IMR-90 (cell line): Measurements from ENCODE around the gene RALA.

Experiments
- CEBPB ChIP-seq: IDR thresholded peaks from 2 replicates; pipeline ENCODE4 v1.6.1; 2012; ENCODE audit warnings: low read depth, low read length, improper control_type of control experiment
- CHD1 ChIP-seq: IDR thresholded peaks from 2 replicates; pipeline ENCODE4 v1.6.1; 2012; ENCODE audit warnings: low read depth, low read length, improper control_type of control experiment
- CTCF ChIP-seq: conservative IDR thresholded peaks from 2 replicates; pipeline ENCODE4 v1.5.1; 2012; ENCODE audit warnings: mild to moderate bottlenecking, low read depth, low read length, improper control_type of control experiment
- ELK1 ChIP-seq: fragments of 150-350 bp; IDR thresholded peaks from 2 replicates; pipeline ENCODE4 v1.6.1; 2016; ENCODE audit warnings: low read depth, mild to moderate bottlenecking, low read length, moderate library complexity, borderline replicate concordance
- FOS ChIP-seq: fragments of 150-350 bp; IDR thresholded peaks from 2 replicates; pipeline ENCODE4 v1.6.1; 2016; ENCODE audit warnings: low read depth, low read length
- MAZ ChIP-seq: IDR thresholded peaks from 2 replicates; pipeline ENCODE4 v1.6.1; 2012; ENCODE audit warnings: low read depth, mild to moderate bottlenecking, low read length, improper control_type of control experiment, moderate library complexity, borderline replicate concordance
- NFE2L2 ChIP-seq: fragments of 150-350 bp; IDR thresholded peaks from 2 replicates; pipeline ENCODE4 v1.6.1; 2016; ENCODE audit warnings: low read depth, mild to moderate bottlenecking, low read length
- POLR2A ChIP-seq: IDR thresholded peaks from 2 replicates; pipeline ENCODE4 v1.6.1; 2012; ENCODE audit warnings: mild to moderate bottlenecking, low read depth, low read length
- RAD21 ChIP-seq: IDR thresholded peaks from 2 replicates; pipeline ENCODE4 v1.6.1; 2012; ENCODE audit warnings: low read length, improper control_type of control experiment
- RFX5 ChIP-seq: IDR thresholded peaks from 2 replicates; pipeline ENCODE4 v1.8.0; 2012; ENCODE audit warnings: low read depth, mild to moderate bottlenecking, low read length, moderate library complexity
- USF2 ChIP-seq: fragments of 150-350 bp; IDR thresholded peaks from 2 replicates; pipeline ENCODE4 v1.6.1; 2017; ENCODE audit warnings: mild to moderate bottlenecking, antibody characterized with exemption, low read length, low read depth

GRCh38 chr7:39703144-39703543, 79.8 kb downstream of the RALA start:
- TF ChIP-seq CTCF: peak; percentile 21; the same call in 1 of the 2 replicates
- TF ChIP-seq POLR2A: no peak
- no peak for TF ChIP-seq CHD1
- TF ChIP-seq MAZ: no peak
- TF ChIP-seq RFX5: no peak
- TF ChIP-seq FOS: no peak
- TF ChIP-seq CEBPB: no peak
- TF ChIP-seq ELK1: no peak
- no peak for TF ChIP-seq USF2
- no peak for TF ChIP-seq RAD21
- TF ChIP-seq NFE2L2: no peak
